ENCODE results near the gene ZCCHC2. TPM values are rescaled to one million over a fixed set of nuclear protein-coding genes. Genes with fewer than 3 reads are reported as not detected.

Gene ZCCHC2
- total RNA-seq, 4 donors from 2014 or later, result 16.8 to 30.8 (median 22.7) TPM

- no peak for ATAC-seq
- WGBS, 2 donors (ENCODE audit: low coverage in 1 of 2), result 40 to 43% methylated on average over 7 to 21 of the region's 24 CpGs
- Histone ChIP-seq H3K9me3 (peaks cover 0 to 10% (median 0%) of the 10 kb centered on the region in 3 donors), H3K27me3 (peaks cover 13% of the 10 kb centered on the region), H3K27ac (peak overlapping the region in 2 of 4 donors; percentile 14 to 42), H3K36me3 (no peaks in the 10 kb centered on the region), H3K4me1 (peaks cover 0 to 24% (median 0%) of the 10 kb centered on the region in 3 donors), H3K4me3 (peak overlapping the region in 1 of 2 donors; percentile 22)
- TF ChIP-seq, protein P1, sequence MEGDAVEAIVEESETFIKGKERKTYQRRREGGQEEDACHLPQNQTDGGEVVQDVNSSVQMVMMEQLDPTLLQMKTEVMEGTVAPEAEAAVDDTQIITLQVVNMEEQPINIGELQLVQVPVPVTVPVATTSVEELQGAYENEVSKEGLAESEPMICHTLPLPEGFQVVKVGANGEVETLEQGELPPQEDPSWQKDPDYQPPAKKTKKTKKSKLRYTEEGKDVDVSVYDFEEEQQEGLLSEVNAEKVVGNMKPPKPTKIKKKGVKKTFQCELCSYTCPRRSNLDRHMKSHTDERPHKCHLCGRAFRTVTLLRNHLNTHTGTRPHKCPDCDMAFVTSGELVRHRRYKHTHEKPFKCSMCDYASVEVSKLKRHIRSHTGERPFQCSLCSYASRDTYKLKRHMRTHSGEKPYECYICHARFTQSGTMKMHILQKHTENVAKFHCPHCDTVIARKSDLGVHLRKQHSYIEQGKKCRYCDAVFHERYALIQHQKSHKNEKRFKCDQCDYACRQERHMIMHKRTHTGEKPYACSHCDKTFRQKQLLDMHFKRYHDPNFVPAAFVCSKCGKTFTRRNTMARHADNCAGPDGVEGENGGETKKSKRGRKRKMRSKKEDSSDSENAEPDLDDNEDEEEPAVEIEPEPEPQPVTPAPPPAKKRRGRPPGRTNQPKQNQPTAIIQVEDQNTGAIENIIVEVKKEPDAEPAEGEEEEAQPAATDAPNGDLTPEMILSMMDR (IDR thresholded peaks at IDR 0.05), result no peak
- no peak for TF ChIP-seq POLR2A (IDR thresholded peaks at IDR 0.05)
- TF ChIP-seq EP300 (IDR thresholded peaks at IDR 0.05), result no peak
- TF ChIP-seq POLR2AphosphoS5 (IDR thresholded peaks at IDR 0.05), result no peak
These were observed 88.0 kb downstream of the ZCCHC2 start for GRCh38 chr18:62610701-62611411.

DNA sequence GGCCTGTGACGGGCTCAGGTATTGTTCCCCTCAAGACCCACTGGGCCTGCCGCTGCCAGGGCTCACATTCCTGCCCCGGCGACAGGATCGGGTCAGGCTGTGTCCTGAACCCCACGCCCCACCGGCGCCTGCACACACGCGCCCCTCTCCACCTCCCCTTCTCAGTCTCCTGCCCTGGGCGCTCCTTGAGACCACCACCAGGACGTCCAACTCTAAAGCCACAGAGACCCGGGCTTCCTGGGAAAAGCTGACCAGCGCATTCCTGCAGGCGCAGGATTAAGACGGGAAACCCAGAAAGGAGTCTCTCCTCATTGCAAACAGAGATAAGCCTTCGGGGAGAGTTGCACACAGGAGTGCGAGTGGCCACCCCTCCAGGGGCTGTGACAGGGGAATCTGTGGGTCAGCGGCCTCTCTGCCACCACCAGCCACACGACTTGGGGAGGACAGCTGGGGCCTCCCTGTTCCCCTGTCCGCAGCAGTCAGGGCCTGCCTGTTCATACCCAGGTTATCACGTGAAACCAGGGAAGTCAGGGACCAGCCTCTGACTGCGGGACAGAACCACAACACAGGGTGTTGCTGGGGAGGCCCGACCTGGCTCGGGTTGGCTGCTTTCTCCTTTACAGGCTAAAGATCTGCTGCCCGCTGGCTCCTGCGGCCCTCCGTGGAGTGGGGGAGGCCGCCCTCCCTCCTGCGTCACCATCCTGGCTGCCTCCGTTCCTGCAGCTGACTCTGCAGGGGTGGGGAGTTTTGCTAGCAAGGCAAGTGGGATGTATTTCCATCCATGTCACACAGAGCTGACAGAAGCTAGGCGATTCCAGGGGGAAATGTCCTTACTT is 88.8 kb downstream of the ZCCHC2 start:
- Histone ChIP-seq H3K4me1 (peaks cover 0 to 24% (median 0%) of the 10 kb centered on the region in 3 donors), H3K36me3 (no peaks in the 10 kb centered on the region), H3K4me3 (no peak overlapping the region), H3K9me3 (peaks cover 0 to 10% (median 0%) of the 10 kb centered on the region in 3 donors), H3K27me3 (peaks cover 17% of the 10 kb centered on the region), H3K27ac (peak overlapping the region in 1 of 4 donors; percentile 42)
- TF ChIP-seq, protein P1 (IDR thresholded peaks at IDR 0.05), result no peak
- TF ChIP-seq POLR2A (IDR thresholded peaks at IDR 0.05) (no peak), EP300 (IDR thresholded peaks at IDR 0.05) (no peak), POLR2AphosphoS5 (IDR thresholded peaks at IDR 0.05) (no peak)
- ATAC-seq, result no peak
- 33% methylated on average over 3 of the region's 32 CpGs; no CpG with 5 or more reads in 1 of the 2 donors for whole genome bisulfite sequencing, 2 donors (ENCODE audit: low coverage in 1 of 2)

GRCh38 chr18:62612289-62612645 is 89.4 kb downstream of the ZCCHC2 start:
- TF ChIP-seq POLR2AphosphoS5 (IDR thresholded peaks at IDR 0.05) (no peak), POLR2A (IDR thresholded peaks at IDR 0.05) (no peak), EP300 (IDR thresholded peaks at IDR 0.05) (no peak)
- TF ChIP-seq, protein P1 (IDR thresholded peaks at IDR 0.05), result no peak
- 43% methylated on average over 1 of the region's 4 CpGs; no CpG with 5 or more reads in 1 of the 2 donors for WGBS, 2 donors (ENCODE audit: low coverage in 1 of 2)
- Histone ChIP-seq H3K4me3 (no peak overlapping the region), H3K9me3 (peaks cover 0 to 9% (median 0%) of the 10 kb centered on the region in 3 donors), H3K27me3 (peaks cover 22% of the 10 kb centered on the region), H3K36me3 (no peaks in the 10 kb centered on the region), H3K27ac (no peak overlapping the region), H3K4me1 (peaks cover 0 to 24% (median 0%) of the 10 kb centered on the region in 3 donors)
- no peak for ATAC-seq

DNA sequence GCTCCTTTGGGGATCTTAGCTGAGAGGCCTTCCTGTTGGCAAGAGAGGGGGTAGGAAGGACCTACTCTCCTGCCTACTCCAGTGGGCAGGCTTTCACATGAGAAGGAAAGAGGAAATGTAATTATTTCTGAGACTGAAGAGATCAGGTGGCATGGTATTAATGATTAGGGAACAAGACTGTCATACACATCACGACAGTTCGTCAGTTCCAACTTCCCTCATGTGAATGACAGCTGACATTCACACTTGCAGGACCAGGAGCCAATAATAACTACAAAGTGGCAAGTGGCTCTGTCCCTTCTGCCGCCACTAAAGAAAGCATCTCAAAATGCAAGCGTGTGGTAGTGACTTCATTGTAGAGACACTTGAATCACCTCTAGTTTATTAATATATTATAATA is 90.0 kb downstream of the ZCCHC2 start:
- Histone ChIP-seq H3K27me3 (peaks cover 22% of the 10 kb centered on the region), H3K36me3 (no peaks in the 10 kb centered on the region), H3K9me3 (peaks cover 0 to 4% (median 0%) of the 10 kb centered on the region in 3 donors), H3K27ac (no peak overlapping the region), H3K4me1 (peaks cover 0 to 24% (median 0%) of the 10 kb centered on the region in 3 donors), H3K4me3 (no peak overlapping the region)
- TF ChIP-seq POLR2A (IDR thresholded peaks at IDR 0.05), result no peak
- no peak for TF ChIP-seq EP300 (IDR thresholded peaks at IDR 0.05)
- TF ChIP-seq POLR2AphosphoS5 (IDR thresholded peaks at IDR 0.05), result no peak
- TF ChIP-seq, protein P1 (IDR thresholded peaks at IDR 0.05), result no peak
- 96 to 98% methylated on average over 4 of the region's 4 CpGs for WGBS, 2 donors (ENCODE audit: low coverage in 1 of 2)
- no peak for ATAC-seq
